Stimulated activated CD8-positive, alpha-beta memory T cell treated with anti-CD3 and anti-CD28 coated beads, Interleukin-12 subunit alpha, Interleukin-12 subunit beta, amount 100 ng/mL, for 4 hours (primary cell): ENCODE measurements around the gene LRRC2.
"Not testable (repeated sequence)": the region's sequence is repeated elsewhere in the genome, so short reads cannot be mapped to it uniquely, and the experiment has no call there.

Experiments used
- DNase-seq: peaks from one replicate; pipeline ENCODE4 v3.0.0-alpha.2; 2020; ENCODE audit warnings: low read depth

LRRC2 gene

GRCh38 chr3:46524008-46524407 lies 42.1 kb downstream of the LRRC2 start:
- DNase-seq = no peak

- DNase-seq = no peak
Measured at GRCh38 chr3:46523556-46523955, 42.5 kb downstream of the LRRC2 start.

- DNase-seq = not testable (repeated sequence)
Measured at GRCh38 chr3:46522201-46522600, 43.9 kb downstream of the LRRC2 start.

GRCh38 chr3:46521096-46521495 lies 45.0 kb downstream of the LRRC2 start:
- DNase-seq = no peak

GRCh38 chr3:46520531-46520930 lies 45.6 kb downstream of the LRRC2 start:
- DNase-seq = no peak

GRCh38 chr3:46519952-46520351 lies 46.1 kb downstream of the LRRC2 start:
- DNase-seq = no peak

GRCh38 chr3:46517784-46518181 lies 48.3 kb downstream of the LRRC2 start:
- no peak for DNase-seq

- no peak for DNase-seq
Measured at GRCh38 chr3:46517016-46517783, 48.9 kb downstream of the LRRC2 start.

GRCh38 chr3:46516521-46516920 lies 49.6 kb downstream of the LRRC2 start:
- DNase-seq = no peak

- no peak for DNase-seq
Measured at GRCh38 chr3:46512191-46512749, 53.8 kb downstream of the LRRC2 start.

GRCh38 chr3:46509661-46510187 lies 56.4 kb downstream of the LRRC2 start:
- DNase-seq = no peak

- no peak for DNase-seq
Measured at GRCh38 chr3:46508850-46509591, 57.1 kb downstream of the LRRC2 start.

GRCh38 chr3:46506526-46506925 lies 59.6 kb downstream of the LRRC2 start:
- no peak for DNase-seq

GRCh38 chr3:46505953-46506352 lies 60.1 kb downstream of the LRRC2 start:
- DNase-seq = no peak

GRCh38 chr3:46504789-46505188 lies 61.3 kb downstream of the LRRC2 start:
- DNase-seq = no peak

GRCh38 chr3:46503200-46503874 lies 62.8 kb downstream of the LRRC2 start:
- DNase-seq = no peak

GRCh38 chr3:46501702-46502101 lies 64.4 kb downstream of the LRRC2 start:
- no peak for DNase-seq

GRCh38 chr3:46500656-46501635 lies 65.2 kb downstream of the LRRC2 start:
- no peak for DNase-seq

GRCh38 chr3:46498916-46499519 lies 67.1 kb downstream of the LRRC2 start:
- DNase-seq = no peak

GRCh38 chr3:46497556-46498265 lies 68.4 kb downstream of the LRRC2 start, which contains the start of gene RTP3:
TSS of gene RTP3 (plus strand) at chr3:46497976. CDS start at chr3:46498063, 87 bp downstream.
- DNase-seq = no peak
